NB4 (cell line): ENCODE measurements around the gene SRCAP.

Experiments
- DNase-seq: peaks from one replicate; pipeline ENCODE4 v3.0.0; 2010; ENCODE audit warnings: low read depth
- H3K4me3 ChIP-seq: one replicate; pipeline ENCODE4 v1.5.1; 2011; ENCODE audit warnings: mild to moderate bottlenecking, low read depth, low read length, moderate library complexity
- MYC ChIP-seq: IDR thresholded peaks from 2 replicates; pipeline ENCODE4 v1.6.1; 2011; ENCODE audit warnings: low read depth, low read length
- POLR2A ChIP-seq: IDR thresholded peaks from 2 replicates; pipeline ENCODE4 v1.6.1; 2011; ENCODE audit warnings: mild to moderate bottlenecking; ENCODE audit not compliant: insufficient read length; ENCODE audit errors: extremely low read depth
- TF ChIP-seq, protein P1 (sequence below): IDR thresholded peaks from one replicate; pipeline ENCODE4 v1.5.1; 2012; ENCODE audit warnings: low read depth, low read length
- TF ChIP-seq, protein P2 (sequence below): IDR thresholded peaks from 2 replicates; pipeline ENCODE4 v1.6.1; 2011; ENCODE audit warnings: low read depth, low read length

Gene SRCAP

DNA sequence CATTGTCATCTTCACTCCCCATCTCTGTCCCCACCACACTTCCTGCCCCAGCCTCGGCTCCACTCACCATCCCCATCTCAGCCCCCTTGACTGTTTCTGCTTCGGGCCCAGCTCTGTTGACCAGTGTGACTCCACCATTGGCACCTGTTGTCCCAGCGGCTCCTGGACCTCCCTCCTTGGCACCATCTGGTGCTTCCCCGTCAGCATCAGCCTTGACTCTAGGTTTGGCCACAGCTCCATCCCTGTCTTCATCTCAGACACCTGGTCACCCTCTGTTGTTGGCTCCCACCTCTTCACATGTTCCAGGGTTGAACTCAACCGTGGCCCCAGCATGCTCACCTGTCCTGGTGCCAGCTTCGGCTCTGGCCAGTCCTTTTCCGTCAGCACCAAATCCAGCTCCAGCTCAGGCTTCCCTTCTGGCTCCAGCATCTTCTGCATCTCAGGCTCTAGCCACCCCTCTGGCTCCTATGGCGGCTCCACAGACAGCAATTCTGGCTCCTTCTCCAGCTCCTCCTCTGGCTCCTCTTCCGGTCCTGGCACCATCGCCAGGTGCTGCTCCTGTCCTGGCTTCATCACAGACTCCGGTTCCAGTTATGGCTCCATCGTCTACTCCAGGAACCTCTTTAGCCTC is 24.9 kb downstream of the SRCAP start:
- TF ChIP-seq MYC: no peak
- TF ChIP-seq POLR2A: no peak
- TF ChIP-seq, protein P1, sequence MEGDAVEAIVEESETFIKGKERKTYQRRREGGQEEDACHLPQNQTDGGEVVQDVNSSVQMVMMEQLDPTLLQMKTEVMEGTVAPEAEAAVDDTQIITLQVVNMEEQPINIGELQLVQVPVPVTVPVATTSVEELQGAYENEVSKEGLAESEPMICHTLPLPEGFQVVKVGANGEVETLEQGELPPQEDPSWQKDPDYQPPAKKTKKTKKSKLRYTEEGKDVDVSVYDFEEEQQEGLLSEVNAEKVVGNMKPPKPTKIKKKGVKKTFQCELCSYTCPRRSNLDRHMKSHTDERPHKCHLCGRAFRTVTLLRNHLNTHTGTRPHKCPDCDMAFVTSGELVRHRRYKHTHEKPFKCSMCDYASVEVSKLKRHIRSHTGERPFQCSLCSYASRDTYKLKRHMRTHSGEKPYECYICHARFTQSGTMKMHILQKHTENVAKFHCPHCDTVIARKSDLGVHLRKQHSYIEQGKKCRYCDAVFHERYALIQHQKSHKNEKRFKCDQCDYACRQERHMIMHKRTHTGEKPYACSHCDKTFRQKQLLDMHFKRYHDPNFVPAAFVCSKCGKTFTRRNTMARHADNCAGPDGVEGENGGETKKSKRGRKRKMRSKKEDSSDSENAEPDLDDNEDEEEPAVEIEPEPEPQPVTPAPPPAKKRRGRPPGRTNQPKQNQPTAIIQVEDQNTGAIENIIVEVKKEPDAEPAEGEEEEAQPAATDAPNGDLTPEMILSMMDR: no peak
- TF ChIP-seq, protein P2, sequence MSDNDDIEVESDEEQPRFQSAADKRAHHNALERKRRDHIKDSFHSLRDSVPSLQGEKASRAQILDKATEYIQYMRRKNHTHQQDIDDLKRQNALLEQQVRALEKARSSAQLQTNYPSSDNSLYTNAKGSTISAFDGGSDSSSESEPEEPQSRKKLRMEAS: no peak
- H3K4me3 ChIP-seq: no peak overlapping the region
- no peak for DNase-seq

DNA sequence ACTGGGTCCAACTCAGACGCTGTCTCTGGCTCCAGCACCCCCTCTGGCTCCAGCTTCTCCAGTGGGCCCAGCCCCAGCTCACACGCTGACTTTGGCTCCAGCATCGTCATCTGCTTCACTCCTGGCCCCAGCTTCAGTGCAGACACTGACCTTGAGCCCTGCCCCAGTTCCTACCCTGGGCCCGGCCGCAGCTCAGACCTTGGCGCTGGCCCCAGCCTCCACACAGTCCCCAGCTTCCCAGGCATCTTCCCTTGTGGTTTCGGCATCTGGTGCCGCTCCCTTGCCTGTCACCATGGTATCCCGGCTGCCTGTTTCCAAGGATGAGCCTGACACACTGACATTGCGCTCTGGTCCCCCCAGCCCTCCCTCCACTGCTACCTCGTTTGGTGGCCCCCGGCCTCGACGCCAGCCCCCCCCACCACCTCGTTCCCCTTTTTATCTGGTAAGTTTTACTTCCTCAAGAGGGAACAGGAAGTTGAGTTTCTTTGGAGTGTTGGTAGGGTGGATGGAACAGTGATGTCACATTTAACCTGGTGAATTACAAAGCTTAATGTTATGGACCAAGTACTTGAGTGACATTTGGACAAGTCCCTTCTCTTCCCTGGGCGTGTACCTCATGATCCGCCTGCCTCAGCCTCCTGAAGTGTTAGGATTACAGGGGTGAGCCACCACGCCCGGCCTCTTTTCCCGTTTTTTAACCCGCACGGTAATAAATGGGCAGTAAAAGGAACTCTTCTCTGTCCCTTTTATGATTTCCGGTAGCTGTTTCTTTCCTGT is 25.9 kb downstream of the SRCAP start:
- TF ChIP-seq POLR2A (no peak), MYC (no peak)
- TF ChIP-seq, protein P1: no peak
- TF ChIP-seq, protein P2: no peak
- H3K4me3 ChIP-seq: no peak overlapping the region
- peak; percentile 66 for DNase-seq

GRCh38 chr16:30725418-30725792 is 26.4 kb downstream of the SRCAP start:
- DNase-seq: no peak
- no peak for TF ChIP-seq MYC
- TF ChIP-seq, protein P2: no peak
- TF ChIP-seq POLR2A: no peak
- TF ChIP-seq, protein P1: no peak
- H3K4me3 ChIP-seq: no peak overlapping the region

DNA sequence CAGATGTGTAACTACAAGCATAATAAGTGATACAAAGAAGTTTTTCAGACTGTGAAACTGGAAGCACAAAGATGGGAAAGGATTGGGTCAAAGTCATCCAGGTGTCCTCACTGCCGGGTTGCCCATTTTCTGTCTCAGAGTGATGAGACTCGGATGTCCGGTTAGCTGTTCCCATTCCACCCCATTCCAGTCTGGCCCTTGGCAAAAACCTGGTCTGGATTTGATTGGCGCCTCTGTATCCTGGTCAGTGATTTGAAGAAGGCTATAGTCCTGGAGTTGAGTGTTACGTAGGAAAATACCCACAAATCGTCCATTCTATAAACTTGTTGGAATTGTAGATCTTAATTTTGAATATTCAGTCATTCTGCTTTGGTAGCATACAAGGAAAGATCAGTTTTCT is 29.4 kb downstream of the SRCAP start:
- no peak overlapping the region for H3K4me3 ChIP-seq
- TF ChIP-seq POLR2A: no peak
- no peak for DNase-seq

DNA sequence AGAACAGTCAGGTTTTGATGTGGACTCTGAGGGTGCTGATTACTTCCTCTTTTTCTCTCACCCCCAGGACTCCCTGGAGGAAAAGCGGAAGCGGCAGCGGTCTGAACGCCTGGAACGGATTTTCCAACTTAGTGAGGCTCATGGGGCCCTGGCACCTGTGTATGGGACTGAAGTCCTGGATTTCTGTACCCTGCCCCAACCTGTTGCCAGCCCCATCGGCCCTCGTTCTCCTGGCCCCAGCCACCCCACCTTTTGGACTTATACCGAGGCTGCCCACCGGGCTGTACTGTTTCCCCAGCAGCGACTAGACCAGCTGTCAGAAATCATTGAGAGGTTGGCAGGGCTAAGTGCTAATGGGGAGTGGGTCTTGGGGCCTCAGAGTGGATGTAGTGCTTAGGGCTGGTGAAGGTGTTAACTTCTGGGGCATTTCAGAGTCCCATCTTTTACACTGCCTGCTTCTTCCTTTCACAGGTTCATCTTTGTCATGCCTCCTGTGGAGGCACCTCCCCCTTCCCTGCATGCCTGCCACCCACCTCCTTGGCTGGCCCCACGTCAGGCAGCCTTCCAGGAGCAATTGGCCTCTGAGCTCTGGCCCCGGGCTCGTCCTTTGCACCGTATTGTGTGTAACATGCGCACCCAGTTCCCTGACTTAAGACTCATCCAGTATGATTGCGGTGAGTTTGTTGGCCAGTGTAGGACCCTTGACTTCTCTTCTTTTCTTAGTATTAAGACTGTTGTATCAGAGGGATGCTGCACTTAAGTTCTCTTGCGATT is 30.1 kb downstream of the SRCAP start:
- no peak overlapping the region for H3K4me3 ChIP-seq
- TF ChIP-seq MYC (no peak), POLR2A (no peak)
- TF ChIP-seq, protein P2: no peak
- TF ChIP-seq, protein P1: no peak
- DNase-seq: peak; percentile 25

- no peak overlapping the region for H3K4me3 ChIP-seq
- DNase-seq: no peak
- TF ChIP-seq, protein P1: no peak
- TF ChIP-seq MYC (no peak), POLR2A (no peak)
- TF ChIP-seq, protein P2: no peak
These were observed 32.4 kb downstream of the SRCAP start for GRCh38 chr16:30731411-30731810.
